Neutrophil (primary cell): ENCODE data around the gene CNNM3.

ENCODE experiments used
- H3K27ac ChIP-seq: fragments of 200-600 bp; sonication (generic); 2 replicates; pipeline ENCODE4 v1.5.1; 2016; ENCODE audit warnings: mild to moderate bottlenecking, moderate library complexity
- H3K27me3 ChIP-seq: fragments of 200-600 bp; sonication (generic); 2 replicates; pipeline ENCODE4 v1.6.0; 2016; ENCODE audit warnings: mild to moderate bottlenecking
- H3K36me3 ChIP-seq: fragments of 200-600 bp; sonication (generic); 2 replicates; pipeline ENCODE4 v1.5.1; 2017
- H3K4me1 ChIP-seq, 2 experiments: fragments of 200-600 bp in 1 of 2; sonication (generic) in 1 of 2; 1 replicate in 1 of 2; 2 replicates in 1 of 2; pipeline versions ENCODE4 v1.5.1 to v1.6.1; 2013 to 2016; ENCODE audit warnings: low read depth in 1 of 2, low read length in 1 of 2, mild to moderate bottlenecking in 1 of 2, moderate library complexity in 1 of 2; ENCODE audit not compliant: control insufficient read depth in 1 of 2, insufficient read depth in 1 of 2
- H3K4me3 ChIP-seq, 2 experiments: fragments of 200-600 bp in 1 of 2; sonication (generic) in 1 of 2; 1 replicate in 1 of 2; 2 replicates in 1 of 2; pipeline ENCODE4 v1.5.1; 2013 to 2016; ENCODE audit warnings: low read depth in 1 of 2, low read length in 1 of 2, mild to moderate bottlenecking in 1 of 2, moderate library complexity in 1 of 2
- H3K9me3 ChIP-seq: fragments of 200-600 bp; sonication (generic); 2 replicates; pipeline ENCODE4 v1.5.1; 2016
- CTCF ChIP-seq: fragments of 200-600 bp; sonication (generic); IDR thresholded peaks from 2 replicates; pipeline ENCODE4 v1.5.1; 2016; ENCODE audit warnings: antibody characterized with exemption

The CNNM3 gene

GRCh38 chr2:96842600-96842999 lies 26.5 kb downstream of the CNNM3 start:
- no peak overlapping the region for H3K27ac ChIP-seq
- peaks cover 9% of the 10 kb centered on the region for H3K27me3 ChIP-seq
- H3K4me3 ChIP-seq = no peak overlapping the region
- no peaks in the 10 kb centered on the region for H3K9me3 ChIP-seq
- H3K36me3 ChIP-seq = peaks cover 5% of the 10 kb centered on the region
- TF ChIP-seq CTCF = no peak
- H3K4me1 ChIP-seq = peaks cover 7 to 10% of the 10 kb centered on the region in 2 experiments

GRCh38 chr2:96843538-96844268 lies 27.6 kb downstream of the CNNM3 start, which contains the start of gene ANKRD23:
TSS of gene ANKRD23 (minus strand) at chr2:96844021. CDS start at chr2:96843992, 29 bp downstream.
- no peak for TF ChIP-seq CTCF
- no peak within 1 kb of the TSS for H3K27ac ChIP-seq
- peaks cover 14% of the 10 kb centered on the region for H3K36me3 ChIP-seq
- H3K4me1 ChIP-seq = peaks cover 7 to 10% of the 10 kb centered on the region in 2 experiments
- peaks cover 9% of the 10 kb centered on the region for H3K27me3 ChIP-seq
- H3K9me3 ChIP-seq = no peaks in the 10 kb centered on the region
- no peak within 1 kb of the TSS for H3K4me3 ChIP-seq

GRCh38 chr2:96844405-96844808 lies 28.3 kb downstream of the CNNM3 start:
- Histone ChIP-seq H3K9me3 (no peaks in the 10 kb centered on the region), H3K4me3 (no peak overlapping the region), H3K36me3 (peaks cover 14% of the 10 kb centered on the region), H3K4me1 (peaks cover 4% of the 10 kb centered on the region in 2 experiments), H3K27ac (no peak overlapping the region), H3K27me3 (peaks cover 5% of the 10 kb centered on the region)
- no peak for TF ChIP-seq CTCF

- no peak for TF ChIP-seq CTCF
- Histone ChIP-seq H3K4me3 (no peak overlapping the region), H3K27me3 (no peaks in the 10 kb centered on the region), H3K36me3 (peaks cover 31% of the 10 kb centered on the region), H3K9me3 (no peaks in the 10 kb centered on the region), H3K4me1 (no peaks in the 10 kb centered on the region), H3K27ac (no peak overlapping the region)
Observed at GRCh38 chr2:96846825-96847224, 30.8 kb downstream of the CNNM3 start.

- Histone ChIP-seq H3K27ac (no peak overlapping the region), H3K36me3 (peaks cover 32% of the 10 kb centered on the region), H3K9me3 (no peaks in the 10 kb centered on the region), H3K27me3 (no peaks in the 10 kb centered on the region), H3K4me1 (no peaks in the 10 kb centered on the region), H3K4me3 (no peak overlapping the region)
- no peak for TF ChIP-seq CTCF
Observed at GRCh38 chr2:96847586-96847985, 31.5 kb downstream of the CNNM3 start.
